ENCODE data around the gene FAR2. TPM values are rescaled to one million over a fixed set of nuclear protein-coding genes. Genes with fewer than 3 reads are reported as not detected.
"Not testable (repeated sequence)": the region's sequence is repeated elsewhere in the genome, so short reads cannot be mapped to it uniquely, and the experiment has no call there.

The FAR2 gene
- total RNA-seq, 1 donor from 2014 or later, result 58.2 TPM

DNA sequence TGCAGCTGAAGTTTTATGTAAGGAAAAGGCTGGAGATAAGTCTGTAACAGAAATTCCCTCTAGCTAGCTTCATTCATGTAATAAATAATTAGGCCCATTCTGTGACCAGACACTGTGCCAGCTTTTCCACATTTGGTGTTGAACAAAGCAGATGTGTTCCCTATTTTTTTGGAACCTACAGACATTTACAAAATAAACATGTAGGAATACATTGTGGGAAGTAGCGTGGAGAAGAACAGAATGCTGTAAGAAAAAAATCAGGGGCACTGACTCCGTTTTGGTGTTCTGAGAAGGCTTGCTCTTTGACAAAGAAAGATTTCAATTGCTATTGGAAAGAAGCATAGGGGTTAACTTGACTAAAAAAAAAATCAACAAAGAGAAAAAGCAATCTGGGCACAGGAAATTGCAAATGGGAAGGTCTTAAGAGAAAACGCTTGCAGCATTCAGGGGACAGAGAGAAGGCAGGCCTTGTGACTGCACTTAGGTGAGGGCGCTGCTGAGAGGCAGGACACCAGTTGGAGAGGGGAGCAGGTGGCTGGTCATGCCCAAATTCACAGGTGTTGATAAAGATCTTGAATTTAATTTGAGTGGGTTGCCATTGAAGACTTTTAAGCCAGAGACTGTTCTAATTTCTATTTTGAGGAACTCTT lies 4.0 kb downstream of the FAR2 start:
- DNase-seq (ENCODE audit: low read depth in 2 of 2), result peak in 1 of 2 donors; percentile 23

DNA sequence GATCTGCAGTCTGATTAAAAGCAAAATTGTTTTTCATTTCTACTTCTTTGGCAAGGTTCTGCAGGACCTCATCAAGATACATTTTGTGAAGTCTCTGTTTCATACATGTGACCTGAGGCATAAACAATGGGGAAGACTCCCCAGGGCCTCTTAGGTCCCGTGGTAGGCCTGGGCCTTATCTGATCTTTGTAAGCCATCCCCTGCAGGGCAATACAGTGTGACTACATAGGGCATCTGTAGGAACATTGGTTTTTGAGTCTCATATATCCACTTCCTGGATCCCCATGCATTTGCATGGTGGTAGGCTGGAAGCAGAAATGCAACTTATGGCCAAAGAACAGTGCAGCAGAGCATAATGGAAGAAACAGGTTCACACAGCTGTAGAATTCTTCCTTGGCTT lies 6.0 kb downstream of the FAR2 start:
- DNase-seq (ENCODE audit: low read depth in 2 of 2), result no peak

DNA sequence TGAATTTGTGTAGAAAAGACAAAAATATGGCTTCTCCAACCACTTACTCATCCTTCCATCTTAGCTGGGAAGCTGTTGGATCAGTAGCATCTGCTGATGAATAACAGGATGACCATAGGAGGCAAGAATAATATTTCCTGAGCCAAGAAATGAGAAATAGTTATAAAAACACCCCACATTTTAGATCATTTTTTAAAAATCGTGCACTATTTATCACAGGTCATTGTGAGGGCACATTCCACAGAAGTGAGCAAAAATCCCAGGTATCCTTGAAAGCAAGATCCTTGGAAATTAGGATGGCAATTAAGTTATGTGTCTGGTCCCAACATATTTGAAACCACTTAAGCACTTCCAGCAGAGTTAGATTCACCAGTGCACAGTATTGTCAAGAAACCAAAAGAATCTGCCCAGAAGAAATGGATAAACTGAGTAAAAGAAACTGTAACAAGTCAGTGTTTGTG lies 8.4 kb downstream of the FAR2 start:
- DNase-seq (ENCODE audit: low read depth in 2 of 2), result peak; percentile 51 to 86

DNA sequence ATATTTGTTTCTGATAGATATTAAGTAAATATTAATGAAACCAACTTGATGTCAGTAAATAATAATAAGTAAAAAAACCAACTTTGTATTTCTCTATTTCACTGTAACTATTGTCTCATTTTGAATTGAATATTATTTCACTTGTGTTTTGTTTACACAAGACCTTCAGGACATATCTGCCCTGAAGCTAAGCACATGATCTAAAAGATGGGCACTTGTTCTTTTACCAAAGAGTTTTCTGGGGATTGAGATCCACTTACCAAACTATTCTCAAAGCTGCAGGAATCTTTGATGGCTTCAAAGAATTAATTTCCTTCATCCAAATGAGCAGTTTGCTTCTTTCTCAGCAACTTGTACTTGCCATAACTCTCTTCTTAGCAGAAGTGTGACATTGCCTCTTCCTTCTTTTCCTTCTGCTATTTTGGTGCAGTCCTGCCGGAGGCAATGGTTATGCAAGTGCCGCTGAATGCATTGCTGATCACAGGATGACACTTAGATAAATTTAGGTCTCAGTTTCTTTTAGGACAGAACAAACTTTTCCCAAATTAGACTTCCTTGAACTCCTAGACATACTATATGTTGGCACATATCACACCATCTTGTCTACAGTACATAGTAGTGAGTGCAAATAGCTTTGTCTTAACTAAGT lies 9.2 kb downstream of the FAR2 start:
- no peak for DNase-seq (ENCODE audit: low read depth in 2 of 2)

DNA sequence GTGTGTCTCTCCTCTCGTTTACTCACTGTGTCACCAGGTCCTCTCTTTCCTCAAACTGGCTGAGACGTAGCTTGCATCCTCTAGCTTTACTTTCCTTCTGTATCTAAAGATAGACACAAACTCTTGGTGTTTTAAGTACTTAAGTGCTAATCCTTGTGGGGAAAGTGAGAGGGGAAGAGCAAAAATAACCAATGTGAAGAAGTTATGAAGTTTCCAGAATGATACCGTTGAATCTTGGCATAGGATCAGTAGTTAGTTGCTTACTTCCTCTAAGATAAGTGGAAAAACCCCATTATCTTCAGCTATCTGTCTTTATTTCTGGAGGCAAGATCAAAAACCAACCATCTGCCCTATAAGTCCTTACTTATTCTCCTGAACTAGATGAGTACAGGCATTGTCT lies 10.6 kb downstream of the FAR2 start:
- DNase-seq (ENCODE audit: low read depth in 2 of 2), result no peak

DNA sequence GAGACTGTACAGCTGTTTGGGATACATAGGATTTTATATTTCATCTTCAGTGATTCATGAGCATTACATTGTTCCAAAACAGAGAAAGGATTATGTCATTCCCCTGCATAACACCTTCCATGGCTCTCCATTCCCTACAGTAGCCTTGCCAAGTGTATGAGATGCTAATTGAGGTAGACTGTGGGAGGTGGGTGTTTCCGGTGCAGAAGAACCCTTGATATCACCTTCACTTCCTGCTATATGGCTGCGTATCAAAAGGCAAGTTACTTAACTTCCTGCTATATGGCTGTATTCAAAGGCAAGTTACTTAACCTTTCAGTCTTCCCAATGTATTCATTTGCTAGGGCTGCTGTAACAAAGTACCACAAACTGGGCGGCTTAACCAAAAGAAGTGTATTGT lies 11.2 kb downstream of the FAR2 start:
- DNase-seq (ENCODE audit: low read depth in 2 of 2), result no peak

DNA sequence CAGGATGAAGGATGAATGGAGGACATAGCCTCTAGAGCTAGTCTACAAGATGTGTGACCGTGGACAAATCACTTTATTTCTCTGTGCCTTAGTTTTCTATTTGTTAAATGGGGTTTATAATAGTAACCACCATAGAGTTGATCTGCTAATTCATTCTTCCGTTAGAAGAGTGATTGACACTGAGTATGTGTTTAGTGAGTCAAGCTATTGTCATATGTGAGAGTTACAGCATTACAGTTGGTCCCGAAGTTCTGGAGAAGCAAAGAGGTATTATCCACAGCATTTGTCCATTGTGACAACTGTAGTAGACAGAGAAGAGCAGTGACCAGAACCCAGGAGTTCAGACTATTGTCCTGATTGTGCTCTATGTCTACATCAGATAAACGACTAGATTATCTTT lies 14.1 kb downstream of the FAR2 start:
- DNase-seq (ENCODE audit: low read depth in 2 of 2), result peak in 1 of 2 donors; percentile 33

DNA sequence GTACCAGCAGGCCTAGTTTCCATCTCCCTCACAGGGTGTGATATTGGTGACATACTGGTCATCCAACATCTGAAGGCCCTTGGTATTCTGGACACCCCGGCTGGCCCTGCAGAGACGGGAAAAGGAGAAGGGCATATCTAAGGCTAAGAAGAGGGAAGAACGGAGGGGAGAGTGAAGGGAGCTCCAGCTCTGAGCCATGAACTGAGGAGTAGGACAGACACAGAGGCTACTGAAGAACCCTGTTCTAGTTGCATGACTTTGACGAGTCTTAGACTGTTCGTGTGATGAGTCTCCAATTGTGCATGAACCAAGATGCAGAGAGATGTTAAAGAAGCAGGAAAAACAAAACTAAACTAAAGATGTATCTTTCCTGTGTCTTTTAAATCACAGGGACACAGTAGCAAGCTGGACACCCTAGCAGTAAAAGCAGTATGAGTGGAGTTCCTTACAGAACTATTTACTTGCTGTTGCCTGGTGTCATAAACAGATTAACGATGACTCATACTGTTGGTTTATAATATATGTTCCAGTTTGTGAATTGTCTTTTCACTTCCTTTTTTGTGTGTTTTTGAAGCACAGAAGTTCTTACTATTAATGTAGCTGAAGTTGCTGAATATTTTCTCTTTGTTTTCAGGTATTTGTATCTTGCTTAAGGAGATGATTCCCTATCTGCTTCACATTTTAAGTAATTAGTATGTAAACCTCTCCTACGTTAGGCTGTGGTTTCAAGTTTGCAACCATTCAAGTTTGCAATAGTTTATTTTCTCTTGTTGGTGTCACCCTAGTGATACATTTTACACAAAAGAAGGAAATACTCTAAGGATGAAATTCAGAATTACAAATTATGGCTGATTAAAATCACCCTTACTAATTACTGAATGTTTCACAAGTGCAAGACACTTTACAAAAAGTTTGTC lies 15.7 kb downstream of the FAR2 start:
- peak; percentile 84 to 86 for DNase-seq (ENCODE audit: low read depth in 2 of 2)

DNA sequence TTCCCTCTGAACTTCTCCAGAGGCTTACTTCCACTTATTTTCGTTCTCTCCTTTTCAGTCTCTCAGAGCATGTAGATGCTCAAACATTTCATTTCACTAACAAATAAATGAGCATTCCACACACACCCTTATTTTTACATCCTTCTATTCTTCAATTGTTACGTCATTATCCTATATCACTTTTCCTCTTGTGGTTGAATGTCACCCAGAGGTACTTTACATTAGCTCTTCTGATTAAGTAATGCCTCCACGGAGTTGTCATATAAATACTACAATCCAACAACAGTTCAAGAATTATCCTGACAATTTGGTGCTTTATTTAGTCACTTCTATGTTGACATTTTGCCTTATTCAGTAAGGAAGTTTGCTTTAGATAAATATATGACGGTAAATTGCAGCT lies 18.4 kb downstream of the FAR2 start:
- no peak for DNase-seq (ENCODE audit: low read depth in 2 of 2)

DNA sequence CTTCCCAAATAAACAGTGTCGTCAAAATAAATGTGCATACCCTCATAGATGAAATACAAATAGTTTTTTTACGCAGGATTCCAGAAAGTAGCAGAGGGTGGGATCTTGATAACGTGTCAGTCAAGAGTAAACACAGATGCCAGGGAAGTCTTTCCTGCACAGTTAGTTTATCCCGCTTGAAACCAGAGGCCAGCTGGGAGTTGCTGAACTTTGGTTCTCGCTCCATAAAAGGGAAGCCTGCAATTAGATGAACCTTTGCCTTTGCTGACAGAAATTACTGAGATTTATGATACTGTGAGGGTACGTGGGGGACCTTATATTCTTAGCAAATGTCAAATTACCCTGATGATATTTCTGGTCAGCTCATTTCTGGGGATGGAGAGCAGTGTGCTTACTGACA lies 18.9 kb downstream of the FAR2 start:
- DNase-seq (ENCODE audit: low read depth in 2 of 2), result no peak

DNA sequence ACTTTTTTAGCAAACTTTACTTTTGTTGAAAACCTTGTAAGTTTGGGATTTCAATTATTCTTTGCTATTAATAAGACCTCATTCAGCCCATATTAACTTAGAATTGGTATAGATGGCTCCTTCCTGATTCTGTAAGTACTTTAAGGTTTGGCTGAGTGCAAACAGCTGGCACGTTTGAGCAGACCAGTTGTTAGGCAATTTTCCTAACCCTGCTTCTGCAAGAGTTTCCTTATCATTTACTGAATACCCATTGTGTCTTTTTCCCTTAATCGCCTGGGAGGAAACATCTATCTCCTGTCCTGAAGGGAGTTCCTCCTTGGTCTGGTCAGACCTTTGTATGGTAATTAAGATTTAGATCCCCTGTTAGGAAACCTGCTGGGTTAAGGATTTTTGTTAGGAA lies 20.9 kb downstream of the FAR2 start:
- DNase-seq (ENCODE audit: low read depth in 2 of 2), result peak in 1 of 2 donors; percentile 26

DNA sequence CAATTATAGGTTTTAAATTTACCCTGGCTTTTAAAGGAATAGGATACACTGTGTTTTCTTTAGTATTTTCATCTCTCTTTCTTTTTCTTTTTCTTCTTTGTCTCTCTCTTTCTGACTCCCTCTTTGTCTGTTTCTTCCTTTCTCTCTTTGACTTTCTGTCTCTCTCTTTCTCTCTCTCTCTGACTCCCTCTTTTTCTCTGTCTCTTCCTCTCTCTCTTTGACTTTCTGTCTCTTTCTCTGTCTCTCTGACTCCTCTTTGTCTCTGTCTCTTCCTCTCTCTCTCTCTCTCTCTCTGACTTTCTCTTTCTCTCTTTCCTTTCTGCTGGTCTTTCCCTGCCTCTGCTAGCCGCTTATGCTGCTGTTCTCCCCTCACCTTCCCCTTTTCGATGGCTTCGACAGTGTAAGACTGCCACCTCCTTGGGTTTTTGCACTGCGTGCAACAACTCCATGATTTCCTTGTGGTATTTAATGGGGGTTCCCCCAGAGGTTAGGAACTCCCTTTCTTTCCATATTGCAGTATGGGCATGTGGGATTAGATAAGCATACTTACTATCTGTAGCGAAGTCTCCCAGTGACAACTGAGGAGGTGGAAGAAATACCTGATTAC lies 21.5 kb downstream of the FAR2 start:
- not testable (repeated sequence) for DNase-seq (ENCODE audit: low read depth in 2 of 2)

DNA sequence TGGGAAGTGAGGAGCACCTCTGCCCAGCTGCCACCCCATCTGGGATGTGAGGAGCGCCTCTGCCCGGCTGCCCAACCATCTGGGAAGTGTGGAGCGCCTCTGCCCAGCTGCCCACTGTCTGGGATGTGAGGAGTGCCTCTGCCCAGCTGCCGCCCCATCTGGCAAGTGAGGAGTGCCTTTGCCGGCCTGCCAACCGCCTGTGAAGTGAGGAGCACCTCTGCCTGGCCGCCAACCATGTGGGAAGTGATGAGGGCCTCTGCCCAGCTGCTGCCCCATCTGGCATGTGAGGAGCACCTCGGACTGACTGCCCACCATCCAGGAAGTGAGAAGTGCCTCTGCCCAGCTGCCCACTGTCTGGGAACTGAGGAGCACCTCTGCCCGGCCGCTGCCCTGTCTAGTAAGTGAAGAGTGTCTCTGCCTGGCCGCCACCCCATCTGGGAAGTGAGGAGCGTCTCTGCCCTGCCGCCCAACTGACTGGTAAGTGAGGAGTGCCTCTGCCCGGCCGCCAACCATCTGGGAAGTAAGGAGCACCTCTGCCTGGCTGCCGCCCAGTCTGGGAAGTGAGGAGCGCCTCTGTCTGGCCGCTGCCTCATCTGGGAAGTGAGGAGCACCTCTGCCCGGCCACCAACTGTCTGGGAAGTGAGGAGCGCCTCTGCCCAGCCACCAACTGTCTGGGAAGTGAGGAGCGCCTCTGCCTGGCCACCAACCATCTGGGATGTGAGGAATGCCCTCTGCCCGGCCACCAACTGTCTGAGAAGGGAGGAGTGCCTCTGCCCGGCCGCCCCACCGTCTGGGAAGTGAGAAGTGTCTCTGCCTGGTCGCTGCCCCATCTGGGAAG lies 22.6 kb downstream of the FAR2 start:
- DNase-seq (ENCODE audit: low read depth in 2 of 2), result no peak

DNA sequence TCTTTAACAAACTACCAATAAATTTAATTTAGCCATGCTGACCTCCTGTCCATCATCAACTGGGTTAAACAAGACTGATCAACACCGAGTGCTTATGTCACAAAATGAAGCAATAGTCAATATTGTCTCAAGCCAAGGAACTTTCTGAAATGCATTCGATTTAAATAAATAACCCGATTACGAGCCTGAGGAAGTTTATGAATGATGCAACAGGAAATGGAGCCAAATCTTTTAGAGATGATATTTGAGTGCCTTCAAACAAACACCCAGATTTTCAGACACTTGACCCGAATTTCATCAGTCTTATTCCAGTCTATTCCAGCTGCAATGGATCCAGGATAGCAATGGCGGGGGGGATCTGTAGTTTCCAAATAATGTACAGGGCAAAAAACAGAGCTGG lies 27.9 kb downstream of the FAR2 start:
- DNase-seq (ENCODE audit: low read depth in 2 of 2), result peak in 1 of 2 donors; percentile 8

DNA sequence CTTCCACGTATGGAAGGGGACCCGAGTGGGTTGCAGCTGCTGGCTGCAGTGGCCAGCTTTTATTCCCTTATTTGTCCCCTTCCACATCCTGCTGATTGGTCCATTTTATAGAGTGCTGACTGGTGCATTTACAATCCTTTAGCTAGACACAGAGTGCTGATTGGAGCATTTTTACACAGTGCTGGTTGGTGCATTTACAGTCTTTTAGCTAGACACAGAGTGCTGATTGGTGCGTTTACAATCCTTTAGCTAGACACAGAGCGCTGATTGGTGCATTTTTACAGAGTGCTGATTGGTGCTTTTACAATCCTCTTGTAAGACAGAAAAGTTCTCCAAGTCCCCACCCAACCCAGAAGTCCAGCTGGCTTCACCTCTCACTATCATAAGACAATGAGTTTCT lies 33.2 kb downstream of the FAR2 start:
- DNase-seq (ENCODE audit: low read depth in 2 of 2), result not testable (repeated sequence)

DNA sequence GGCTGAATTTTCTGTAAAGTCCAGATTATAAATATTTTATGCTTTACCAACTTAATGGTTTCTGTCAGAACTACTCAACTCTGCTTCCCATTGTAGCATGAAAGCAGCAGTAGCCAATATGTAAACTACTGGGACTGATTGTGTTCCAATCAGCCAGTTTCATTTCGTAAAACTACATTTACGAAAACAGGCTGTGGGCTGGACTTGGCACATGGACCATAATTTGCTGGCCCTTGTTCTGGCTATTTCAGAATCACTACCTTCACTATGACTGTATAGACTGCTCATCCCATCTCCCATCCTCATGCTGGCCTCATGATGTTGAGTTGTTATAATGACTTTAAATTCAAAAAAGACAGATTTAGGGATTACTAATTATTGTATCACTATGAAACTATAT lies 38.7 kb downstream of the FAR2 start:
- DNase-seq (ENCODE audit: low read depth in 2 of 2), result peak; percentile 29 to 69

DNA sequence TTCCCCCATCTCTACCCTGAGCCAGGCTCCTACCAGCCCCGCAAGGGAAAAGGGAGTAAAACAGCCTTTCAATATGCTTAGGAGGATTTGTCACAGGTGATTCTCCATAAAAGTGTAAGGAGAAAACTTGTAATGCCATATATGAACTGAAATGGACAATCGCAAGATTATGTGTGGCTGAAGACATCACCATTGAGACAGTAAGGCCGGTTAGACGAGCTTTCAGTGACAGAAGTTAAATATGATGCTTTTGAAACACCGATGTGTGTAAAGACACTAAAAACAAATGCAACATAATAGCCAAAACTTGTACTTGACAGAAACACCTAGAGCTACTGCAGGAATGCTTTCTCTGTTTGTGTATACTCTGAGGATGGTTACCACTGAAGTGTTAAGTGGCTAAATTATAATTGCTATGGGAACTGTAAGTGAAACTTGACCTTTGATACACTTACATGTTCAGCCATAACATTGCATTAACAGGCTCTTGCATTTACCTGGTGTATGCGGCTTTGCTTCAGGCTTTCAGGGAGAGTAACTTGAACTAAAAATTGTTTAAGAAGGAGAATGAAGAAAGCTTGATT lies 42.3 kb downstream of the FAR2 start:
- DNase-seq (ENCODE audit: low read depth in 2 of 2), result no peak

DNA sequence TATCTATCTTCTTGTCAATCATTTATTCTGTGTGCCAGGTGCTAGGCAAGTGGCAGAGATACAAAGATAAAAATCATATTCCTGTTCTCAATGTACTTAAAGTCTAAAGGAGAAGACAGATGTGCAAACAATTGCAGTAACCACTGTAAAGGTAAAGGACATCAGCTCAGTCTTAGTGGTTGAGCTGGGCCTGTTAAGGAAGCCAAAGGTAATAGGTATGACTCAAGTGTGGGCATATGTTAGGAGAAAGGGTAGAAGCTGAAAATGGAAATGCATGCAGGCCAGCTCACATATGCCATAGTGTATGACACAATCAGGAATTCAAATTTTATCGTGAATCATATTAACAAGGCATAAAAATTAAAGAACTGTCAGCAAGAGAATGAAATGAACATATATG lies 49.8 kb downstream of the FAR2 start:
- DNase-seq (ENCODE audit: low read depth in 2 of 2), result no peak

DNA sequence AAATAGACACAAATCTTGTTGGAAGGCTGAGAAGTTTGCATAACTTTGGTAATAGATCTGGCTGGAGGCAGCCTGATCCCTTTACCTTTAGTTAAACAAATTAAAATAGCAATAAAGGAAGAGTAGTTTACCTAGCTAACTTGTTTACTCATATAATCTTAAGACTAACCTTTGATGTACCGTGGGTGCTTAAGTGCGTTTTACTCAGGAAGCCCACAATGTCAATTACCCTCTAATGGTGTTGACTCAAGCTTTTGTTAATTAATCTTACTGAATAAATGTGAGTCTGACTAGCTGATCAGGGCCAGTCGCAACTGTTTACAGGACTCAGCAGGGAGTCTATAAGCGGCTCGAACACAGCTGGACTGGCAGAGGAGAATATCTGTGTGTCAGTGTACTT lies 51.5 kb downstream of the FAR2 start:
- DNase-seq (ENCODE audit: low read depth in 2 of 2), result no peak

DNA sequence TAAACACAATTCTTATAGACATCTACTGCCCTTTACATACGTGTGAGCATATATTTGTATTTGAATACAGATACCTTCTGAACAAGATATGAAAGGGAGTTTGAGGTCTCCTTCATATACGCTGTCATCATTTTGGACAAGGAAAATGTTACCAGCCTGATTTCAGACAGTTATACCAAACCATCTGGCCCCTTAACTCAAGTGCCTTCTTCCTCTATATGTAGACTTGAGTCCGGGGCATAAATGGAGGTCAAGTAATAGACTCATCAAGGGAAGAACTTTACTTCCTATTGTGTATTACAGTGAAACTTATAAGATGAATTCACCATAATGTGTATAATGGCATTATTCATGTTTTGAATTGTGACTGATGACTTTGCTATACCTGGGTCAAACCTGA lies 52.2 kb downstream of the FAR2 start:
- DNase-seq (ENCODE audit: low read depth in 2 of 2), result no peak

DNA sequence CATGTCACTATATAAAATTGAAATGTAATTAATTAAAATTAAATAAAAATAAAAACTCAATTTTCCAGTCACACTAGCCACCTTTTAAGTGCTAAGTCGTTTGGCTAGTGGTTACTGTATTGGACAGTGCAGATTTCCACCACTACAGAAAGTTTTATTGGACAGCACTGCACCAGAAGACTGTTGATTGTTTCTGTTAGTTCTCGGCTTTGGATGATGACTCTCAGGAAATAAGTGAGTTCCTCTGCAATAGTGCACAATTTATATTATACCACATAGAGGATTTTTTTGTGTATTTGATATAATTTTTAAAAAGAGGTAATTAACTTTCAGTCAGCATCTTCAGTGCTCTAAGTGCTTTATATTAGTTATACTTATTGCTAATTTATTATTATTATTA lies 52.7 kb downstream of the FAR2 start:
- peak in 1 of 2 donors; percentile 43 for DNase-seq (ENCODE audit: low read depth in 2 of 2)

Data from dermis microvascular lymphatic vessel endothelial cell (primary cell).